Measurements from ENCODE around the gene DYNC2H1.

DNA sequence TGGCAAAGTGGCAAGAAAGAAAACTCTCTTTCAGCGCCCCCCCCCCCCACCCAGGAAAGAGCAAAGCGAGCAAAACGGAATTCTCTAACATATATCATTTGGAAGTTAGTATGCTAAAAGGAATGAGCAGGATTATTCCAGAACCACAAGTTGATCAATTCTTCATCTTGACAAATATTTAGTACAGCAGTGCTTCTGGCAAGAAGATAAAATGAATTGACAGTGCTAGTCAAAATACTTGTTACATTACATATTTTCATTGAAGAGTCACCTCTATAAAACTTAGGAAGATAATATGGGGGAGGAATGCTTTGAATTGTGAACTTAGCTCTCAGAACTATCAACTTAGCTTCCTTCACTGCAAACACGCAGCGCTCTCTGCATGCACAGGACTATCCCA, 377.4 kb downstream of the DYNC2H1 start:
- no peak for TF ChIP-seq YY1 (IDR thresholded peaks at IDR 0.05; ENCODE audit: low read depth)
- TF ChIP-seq, protein P1, sequence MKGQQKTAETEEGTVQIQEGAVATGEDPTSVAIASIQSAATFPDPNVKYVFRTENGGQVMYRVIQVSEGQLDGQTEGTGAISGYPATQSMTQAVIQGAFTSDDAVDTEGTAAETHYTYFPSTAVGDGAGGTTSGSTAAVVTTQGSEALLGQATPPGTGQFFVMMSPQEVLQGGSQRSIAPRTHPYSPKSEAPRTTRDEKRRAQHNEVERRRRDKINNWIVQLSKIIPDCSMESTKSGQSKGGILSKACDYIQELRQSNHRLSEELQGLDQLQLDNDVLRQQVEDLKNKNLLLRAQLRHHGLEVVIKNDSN (IDR thresholded peaks at IDR 0.05): no peak
- no peak for TF ChIP-seq EP300 (IDR thresholded peaks at IDR 0.05; ENCODE audit: borderline replicate concordance)
- TF ChIP-seq, protein P2, sequence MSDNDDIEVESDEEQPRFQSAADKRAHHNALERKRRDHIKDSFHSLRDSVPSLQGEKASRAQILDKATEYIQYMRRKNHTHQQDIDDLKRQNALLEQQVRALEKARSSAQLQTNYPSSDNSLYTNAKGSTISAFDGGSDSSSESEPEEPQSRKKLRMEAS (IDR thresholded peaks at IDR 0.05): no peak
- TF ChIP-seq TAF1 (IDR thresholded peaks at IDR 0.05; ENCODE audit: low read depth): no peak
- no peak for TF ChIP-seq RAD21 (IDR thresholded peaks at IDR 0.05; ENCODE audit: low read depth)
- no peak for TF ChIP-seq TEAD4 (IDR thresholded peaks at IDR 0.05)
- TF ChIP-seq CEBPB (IDR thresholded peaks at IDR 0.05): no peak
- TF ChIP-seq REST (IDR thresholded peaks at IDR 0.05; ENCODE audit: low read depth): no peak
- no peak for TF ChIP-seq CREB1 (IDR thresholded peaks at IDR 0.05; ENCODE audit: low read depth)
- TF ChIP-seq NFIC (IDR thresholded peaks at IDR 0.05): no peak
- no peak for TF ChIP-seq ZBTB7A (IDR thresholded peaks at IDR 0.05; ENCODE audit: low read depth)
- TF ChIP-seq EGR1 (IDR thresholded peaks at IDR 0.05): no peak
- no peak for TF ChIP-seq FOXM1 (IDR thresholded peaks at IDR 0.05; ENCODE audit: borderline replicate concordance, low read depth)

Data from Ishikawa (cell line).